CD4-positive, alpha-beta T cell treated with Interleukin-12 subunit alpha and Interleukin-12 subunit beta, for 1 hour (primary cell): ENCODE measurements around the gene PUS7L.
"Not testable (repeated sequence)": the region's sequence is repeated elsewhere in the genome, so short reads cannot be mapped to it uniquely, and the experiment has no call there.

Experiments
- DNase-seq: peaks from one replicate; pipeline ENCODE4 v3.0.0-alpha.2; 2020

Gene PUS7L

DNA sequence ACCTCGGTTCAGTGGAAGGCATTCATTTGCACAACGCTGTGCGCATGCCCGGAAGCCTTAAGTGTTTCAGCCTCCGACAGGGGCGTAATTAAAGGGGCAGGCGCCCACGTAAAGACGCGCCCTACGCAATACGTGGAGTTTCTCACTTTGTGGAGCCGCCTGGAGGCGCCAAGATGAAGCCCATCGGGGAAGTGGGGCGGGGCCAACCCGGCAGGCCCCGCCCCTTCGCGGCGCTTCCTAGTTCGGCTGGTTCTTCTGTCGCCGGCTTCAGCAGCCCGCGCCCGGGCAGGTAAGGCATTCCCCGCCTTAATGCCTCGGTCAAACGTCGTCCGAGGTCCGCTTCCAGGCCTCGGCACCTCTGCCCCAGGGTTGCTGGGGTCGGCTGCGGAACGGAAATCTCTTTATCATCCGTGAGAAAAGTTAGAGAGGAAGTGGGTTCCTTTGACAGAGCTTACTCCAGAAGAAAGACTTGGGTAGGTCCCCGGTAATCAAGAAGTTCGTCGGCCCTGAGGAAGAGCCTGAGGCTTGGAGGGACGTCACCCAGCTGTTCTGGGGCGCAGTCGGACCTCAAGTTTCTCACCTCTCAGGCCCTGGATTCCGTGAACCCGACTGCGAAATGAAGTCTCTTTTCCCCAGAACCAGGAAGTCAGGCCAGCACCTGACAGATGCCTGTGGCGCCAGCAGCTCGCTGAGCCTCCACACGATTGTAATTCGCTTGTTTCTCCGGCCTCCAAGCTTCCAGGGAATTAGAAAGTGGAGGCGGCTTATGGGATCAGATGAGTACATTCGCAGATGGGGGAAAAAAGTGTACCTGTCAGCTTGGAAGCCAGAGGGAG is at the start of gene PUS7L, which contains the start of gene IRAK4:
Gene PUS7L (minus strand): TSS at position 63 of the 836 bp plus-strand sequence. CDS start 3,545 bp downstream, outside the sequence.
Gene IRAK4 (plus strand): TSS at position 224 of the 836 bp plus-strand sequence. CDS start 9,161 bp downstream, outside the sequence.
- DNase-seq, result peak; percentile 96

- DNase-seq, result no peak
Observed at GRCh38 chr12:43807386-43807785, 48.8 kb upstream of the PUS7L start.

GRCh38 chr12:43806737-43807072 is 48.1 kb upstream of the PUS7L start:
- no peak for DNase-seq

DNA sequence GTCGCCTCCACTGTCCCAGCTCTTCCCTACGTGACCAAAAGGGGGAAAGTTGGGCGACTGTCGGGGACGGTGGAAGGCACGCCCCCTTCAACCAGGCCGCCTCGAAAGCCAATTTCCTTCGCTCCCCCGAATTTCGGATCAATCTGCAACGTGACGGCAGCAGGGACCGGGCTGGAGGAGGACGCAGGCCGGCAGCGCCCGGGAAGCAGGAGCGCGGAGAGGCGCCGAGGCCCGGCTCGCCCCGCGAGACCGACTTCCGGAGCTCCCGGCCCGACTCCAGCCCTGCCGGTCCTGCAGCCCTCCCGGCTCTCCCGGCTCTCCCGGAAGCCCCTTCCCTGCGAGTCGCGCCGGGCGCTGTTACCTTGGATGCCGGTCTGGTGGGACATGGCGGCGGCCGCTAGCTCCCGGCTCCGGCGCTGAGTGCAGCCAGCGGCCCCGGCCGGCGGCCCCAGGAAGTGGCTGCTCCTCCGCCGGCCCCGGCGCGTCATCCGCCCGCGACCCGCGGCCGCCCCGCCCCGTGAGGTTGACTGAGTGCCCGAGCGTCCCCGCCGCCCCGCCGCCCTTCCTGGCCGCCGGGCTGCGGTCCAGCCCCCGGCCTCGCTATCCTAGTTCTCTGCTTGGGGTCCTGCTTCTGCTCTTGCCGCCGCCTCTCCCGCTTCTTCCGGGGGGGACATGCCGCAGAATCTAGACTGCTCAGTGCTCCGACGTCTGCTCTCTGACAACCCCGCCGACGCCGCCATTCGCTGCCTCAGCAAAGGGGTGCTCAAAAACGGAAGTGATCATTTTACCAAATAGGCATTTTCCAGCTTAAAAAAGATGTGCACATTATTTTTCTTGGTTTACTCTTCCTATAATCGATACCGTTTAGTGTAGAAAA is 47.5 kb upstream of the PUS7L start, which contains the start of gene TWF1:
Gene TWF1 (minus strand): TSS at position 458 of the 877 bp plus-strand sequence. CDS start 72 bp downstream, at position 386.
- peak; percentile 84 for DNase-seq

DNA sequence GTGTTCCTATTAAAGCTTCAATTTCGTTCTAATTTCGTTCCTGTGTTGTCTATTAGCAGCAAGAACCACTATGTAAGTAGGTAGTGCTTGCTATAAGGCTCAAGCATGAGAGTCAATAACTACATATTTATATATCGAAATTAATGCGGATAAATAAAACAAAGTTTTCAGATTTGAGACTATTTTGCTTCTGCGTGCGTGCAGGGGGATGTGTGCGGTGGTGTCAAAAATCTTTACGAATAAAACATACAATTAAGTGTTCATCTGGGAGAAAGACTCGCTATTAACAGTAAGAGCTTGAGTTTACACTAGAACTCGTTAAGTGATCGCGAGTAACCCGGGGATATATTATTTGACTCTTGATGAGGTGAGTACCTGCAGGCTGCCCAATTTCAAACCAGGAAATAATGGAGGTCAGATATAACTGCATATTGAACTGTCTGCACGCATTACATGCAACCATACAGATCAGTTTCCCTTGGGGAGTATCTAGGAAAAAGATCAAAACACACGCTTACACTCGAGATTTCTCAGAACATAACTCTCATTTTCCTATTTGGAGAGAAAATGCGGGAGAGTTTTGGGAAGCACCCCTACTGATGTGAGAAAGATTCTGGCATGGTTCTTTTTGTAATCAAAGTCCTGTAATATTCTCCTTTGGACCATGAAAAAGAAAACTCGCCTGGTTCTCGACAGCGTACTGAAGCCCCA is 46.7 kb upstream of the PUS7L start:
- peak; percentile 30 for DNase-seq

DNA sequence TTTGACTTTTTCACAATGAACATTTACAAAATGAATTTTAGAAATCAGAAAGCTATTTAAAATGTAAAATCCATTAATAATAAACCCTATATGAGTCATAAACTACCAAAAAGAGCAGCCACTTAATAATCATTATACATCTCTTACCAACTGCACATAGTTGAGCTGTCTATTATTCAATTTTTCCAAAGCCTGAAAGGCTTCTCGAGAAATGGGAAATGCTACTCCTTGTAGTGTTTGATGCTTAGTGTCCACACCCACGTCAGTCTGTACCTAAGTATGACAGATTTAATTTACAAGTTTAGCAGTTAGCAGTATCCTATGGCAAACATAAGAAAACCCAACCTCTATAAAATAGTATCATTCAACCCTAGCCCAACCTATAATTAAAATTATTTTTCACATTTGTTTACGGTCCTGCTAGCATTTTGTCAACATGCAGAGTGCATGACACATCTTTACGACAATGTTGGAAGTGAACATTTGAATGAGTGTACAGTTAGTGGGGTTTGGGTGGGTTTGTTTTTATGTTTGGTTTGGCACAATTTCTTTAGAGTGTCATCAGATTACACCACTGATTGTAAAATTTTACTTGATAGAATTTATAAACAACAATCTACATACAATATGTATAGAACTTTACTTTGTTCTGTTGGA is 39.1 kb upstream of the PUS7L start:
- no peak for DNase-seq

DNA sequence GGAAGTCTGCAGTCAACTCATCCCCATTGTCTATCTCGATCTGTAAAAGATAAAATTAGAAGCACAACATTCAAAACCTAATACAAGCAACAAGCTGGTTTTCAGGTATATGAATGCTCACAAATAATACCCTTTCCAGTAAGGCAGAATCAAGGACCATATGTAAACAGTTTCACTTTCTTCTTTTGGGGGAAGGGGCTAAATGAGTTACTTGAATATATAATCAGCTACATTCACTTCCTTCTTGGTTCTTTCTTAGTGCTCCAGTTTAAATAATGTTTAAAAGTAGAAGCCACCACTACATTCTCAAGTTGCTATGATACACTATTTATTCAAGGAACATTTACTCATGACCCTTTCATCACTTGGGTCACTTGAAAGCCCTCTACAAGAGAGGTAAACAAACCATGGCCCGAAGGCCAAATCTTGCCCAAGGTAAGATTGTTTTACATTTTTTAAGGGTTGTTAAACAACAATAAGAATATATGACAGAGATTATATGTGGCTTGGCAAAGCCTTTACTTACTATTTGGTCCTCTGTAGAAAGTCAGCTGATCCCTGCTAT is 37.2 kb upstream of the PUS7L start:
- no peak for DNase-seq

DNA sequence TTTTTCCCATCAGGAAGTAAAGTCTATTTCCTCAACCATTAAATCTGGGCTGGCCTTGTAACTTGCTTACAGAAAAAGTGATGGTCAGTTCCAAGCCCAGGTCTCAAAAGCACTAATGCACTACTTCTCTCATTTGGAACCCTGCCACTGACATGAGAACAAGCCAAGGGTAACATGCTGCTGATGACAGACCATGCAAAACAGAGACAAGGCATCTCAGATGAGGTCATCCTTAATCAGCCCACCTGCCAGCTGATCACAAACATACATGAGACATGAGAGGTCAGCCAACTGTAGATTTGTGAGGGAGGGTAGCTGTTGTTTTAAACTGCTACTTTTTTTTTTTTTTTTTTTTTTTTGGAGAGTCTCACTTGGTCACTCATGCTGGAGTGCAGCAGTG is 31.4 kb upstream of the PUS7L start:
- no peak for DNase-seq

GRCh38 chr12:43786899-43787693 is 28.5 kb upstream of the PUS7L start:
- DNase-seq, result no peak

DNA sequence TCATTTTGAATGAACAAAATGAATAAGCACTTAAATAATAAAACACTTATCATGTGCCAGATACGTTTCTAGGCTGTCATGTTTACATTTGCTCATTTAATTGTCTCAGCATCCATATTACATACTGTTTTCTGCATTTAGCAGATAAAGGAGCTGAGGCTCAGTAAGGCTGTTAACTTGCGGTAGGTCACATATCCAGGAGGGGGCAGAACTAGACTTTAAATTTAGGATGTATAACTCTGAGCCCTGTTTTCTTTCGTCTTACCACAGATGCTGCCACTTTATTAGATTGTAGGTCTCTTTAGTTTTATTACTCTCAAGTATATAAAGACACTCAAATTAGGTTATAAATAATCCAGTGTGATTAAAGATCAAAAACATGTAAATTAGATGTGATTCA is 17.9 kb upstream of the PUS7L start:
- DNase-seq, result peak; percentile 45

- DNase-seq, result no peak
Observed at GRCh38 chr12:43766291-43766690, 7.7 kb upstream of the PUS7L start.

DNA sequence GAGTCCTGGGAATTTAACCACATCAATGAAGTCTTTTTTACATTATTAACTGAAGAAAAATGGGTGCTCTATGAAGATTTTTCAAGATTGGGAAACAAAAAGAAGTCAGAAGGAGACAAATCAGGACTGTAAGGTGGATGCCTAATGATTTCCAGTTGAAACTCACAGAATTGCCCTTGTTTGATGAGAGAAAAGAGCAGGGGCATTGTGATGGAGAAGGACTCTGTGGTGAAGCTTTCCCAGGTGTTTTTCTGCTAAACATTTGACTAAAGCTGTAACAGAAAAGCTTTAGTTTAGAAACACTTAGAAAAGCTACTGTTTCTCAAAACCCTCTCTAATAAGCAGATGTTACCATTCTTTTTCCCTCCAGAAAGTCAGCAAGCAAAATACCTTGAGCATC is 5.9 kb upstream of the PUS7L start:
- DNase-seq, result no peak

- DNase-seq, result no peak
Observed at GRCh38 chr12:43763769-43764168, 5.2 kb upstream of the PUS7L start.

- DNase-seq, result no peak
Observed at GRCh38 chr12:43762596-43762995, 4.0 kb upstream of the PUS7L start.

GRCh38 chr12:43761500-43761899 is 2.9 kb upstream of the PUS7L start:
- no peak for DNase-seq

- DNase-seq, result no peak
Observed at GRCh38 chr12:43760396-43760795, 1.8 kb upstream of the PUS7L start.

DNA sequence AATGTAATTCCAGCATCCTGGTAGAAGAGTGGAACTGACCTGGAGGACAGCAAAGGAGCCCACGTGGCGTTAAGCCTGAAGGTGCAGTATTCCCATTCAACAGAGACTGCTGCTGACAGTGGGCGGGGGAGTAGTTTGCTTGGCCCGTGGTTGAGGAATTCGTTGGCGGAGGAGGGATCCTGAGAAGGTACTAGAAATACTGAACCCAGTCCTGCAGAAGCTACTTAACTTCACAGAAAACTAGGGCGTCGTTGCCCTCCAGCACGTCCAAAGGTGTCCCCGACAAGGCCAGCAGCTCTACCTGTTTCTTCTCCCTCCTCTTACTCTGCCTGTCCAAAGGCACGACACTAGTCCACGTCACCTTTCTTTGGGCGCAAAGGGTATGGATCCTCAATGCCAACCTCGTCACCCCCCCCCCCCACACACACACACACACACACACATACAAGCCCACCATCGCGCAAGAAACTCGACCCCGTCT is 303 bp downstream of the PUS7L start:
- no peak for DNase-seq

DNA sequence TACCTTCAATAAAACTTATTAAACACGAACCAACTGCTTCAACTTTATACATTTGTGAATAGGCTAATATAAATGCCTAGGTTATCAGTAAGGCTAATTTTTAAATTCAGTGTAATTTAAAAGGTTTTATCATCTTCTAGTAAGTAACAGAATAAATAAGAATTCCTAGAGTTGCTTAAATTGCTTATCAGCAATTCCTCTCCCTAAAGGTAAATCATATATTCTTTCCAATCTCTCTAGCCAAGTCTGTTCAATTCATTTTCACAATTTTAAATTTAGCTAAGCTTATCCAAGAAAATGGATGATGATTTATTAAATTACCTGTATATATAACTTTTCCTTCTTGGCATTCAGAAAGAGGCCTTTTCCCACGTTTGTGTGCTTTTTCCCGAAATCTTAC is 4.6 kb downstream of the PUS7L start:
- DNase-seq, result no peak

DNA sequence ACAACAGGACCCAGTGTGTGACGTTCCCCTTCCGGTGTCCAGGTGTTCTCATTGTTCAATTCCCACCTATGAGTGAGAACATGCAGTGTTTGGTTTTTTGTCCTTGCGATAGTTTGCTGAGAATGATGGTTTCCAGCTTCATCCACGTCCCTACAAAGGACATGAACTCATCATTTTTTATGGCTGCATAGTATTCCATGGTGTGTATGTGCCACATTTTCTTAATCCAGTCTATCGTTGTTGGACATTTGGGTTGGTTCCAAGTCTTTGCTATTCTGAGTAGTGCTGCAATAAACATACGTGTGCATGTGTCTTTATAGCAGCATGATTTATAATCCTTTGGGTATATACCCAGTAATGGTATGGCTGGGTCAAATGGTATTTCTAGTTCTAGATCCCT is 7.2 kb downstream of the PUS7L start:
- not testable (repeated sequence) for DNase-seq

GRCh38 chr12:43750814-43751213 is 7.8 kb downstream of the PUS7L start:
- no peak for DNase-seq

GRCh38 chr12:43749016-43749415 is 9.6 kb downstream of the PUS7L start:
- no peak for DNase-seq
